Naive thymus-derived CD4-positive, alpha-beta T cell (primary cell): Measurements from ENCODE around the gene BCORL1. TPM values are rescaled to one million over a fixed set of nuclear protein-coding genes. Genes with fewer than 3 reads are reported as not detected.

ENCODE experiments used
- ATAC-seq: fragments of 150-1000 bp; cut with Tn5 transposase; 2 replicates; pipeline ENCODE4 v1.10.0; 2021; ENCODE audit warnings: mild to moderate bottlenecking, moderate library complexity
- CTCF ChIA-PET: fragments of 350-600 bp; sonication (Branson Sonifier 250); formaldehyde crosslinking; loops from one replicate; lab custom pipeline; 2021; ENCODE audit warnings: antibody characterized with exemption; lab: Charles Lee
- POLR2A ChIA-PET: fragments of 350-600 bp; sonication (Branson Sonifier 250); formaldehyde crosslinking; loops from one replicate; lab custom pipeline; 2021; ENCODE audit warnings: antibody characterized with exemption, inconsistent platforms; lab: Charles Lee
- DNase-seq, 9 donors: peaks; one replicate each; pipeline versions ENCODE4 v3.0.0 to v3.0.0-alpha.2; 2020 to 2022; ENCODE audit warnings: mixed read lengths in 1 of 9
- H3K27ac ChIP-seq: one replicate; pipeline ENCODE4 v1.7.0; 2013; ENCODE audit warnings: mild to moderate bottlenecking, low read depth, low read length, moderate library complexity
- H3K27me3 ChIP-seq, 2 donors: one replicate each; pipeline ENCODE4 v1.7.0; 2013; ENCODE audit warnings: low read length in 2 of 2, mild to moderate bottlenecking in 2 of 2, moderate library complexity in 2 of 2; ENCODE audit not compliant: control insufficient read depth in 2 of 2, insufficient read depth in 2 of 2
- H3K36me3 ChIP-seq, 3 experiments: 1 replicate in 2 of 3; 2 replicates in 1 of 3; pipeline ENCODE4 v1.7.0; 2013; ENCODE audit warnings: low read length in 3 of 3, mild to moderate bottlenecking in 3 of 3, moderate library complexity in 1 of 3; ENCODE audit not compliant: insufficient read depth in 3 of 3, control insufficient read depth in 2 of 3
- H3K4me1 ChIP-seq, 2 donors: one replicate each; pipeline ENCODE4 v1.7.0; 2013; ENCODE audit warnings: low read length in 2 of 2, mild to moderate bottlenecking in 2 of 2, moderate library complexity in 1 of 2; ENCODE audit not compliant: control insufficient read depth in 2 of 2, insufficient read depth in 2 of 2
- H3K4me3 ChIP-seq: 2 replicates; pipeline ENCODE4 v1.7.0; 2013; ENCODE audit warnings: mild to moderate bottlenecking, low read length
- H3K9me3 ChIP-seq, 3 experiments: 1 replicate in 2 of 3; 2 replicates in 1 of 3; pipeline ENCODE4 v1.7.0; 2013; ENCODE audit warnings: low read length in 3 of 3; ENCODE audit not compliant: control insufficient read depth in 2 of 3
- H3K27ac Mint-ChIP-seq, 9 donors: one replicate each; pipeline ENCODE4 v1.8.0; 2020 to 2022; ENCODE audit warnings: mixed read lengths in 9 of 9, mild to moderate bottlenecking in 8 of 9, moderate library complexity in 5 of 9, inconsistent platforms in 2 of 9
- H3K27me3 Mint-ChIP-seq, 5 donors: one replicate each; pipeline ENCODE4 v1.8.0; 2021 to 2022; ENCODE audit warnings: mixed read lengths in 5 of 5, mild to moderate bottlenecking in 1 of 5
- H3K36me3 Mint-ChIP-seq, 5 donors: one replicate each; pipeline ENCODE4 v1.8.0; 2020 to 2022; ENCODE audit warnings: mixed read lengths in 5 of 5, mild to moderate bottlenecking in 3 of 5, inconsistent platforms in 1 of 5
- H3K4me1 Mint-ChIP-seq, 7 donors: one replicate each; pipeline ENCODE4 v1.8.0; 2020 to 2022; ENCODE audit warnings: mixed read lengths in 7 of 7, mild to moderate bottlenecking in 3 of 7, inconsistent platforms in 1 of 7
- H3K4me3 Mint-ChIP-seq, 10 donors: one replicate each; pipeline ENCODE4 v1.8.0; 2020 to 2022; ENCODE audit warnings: mild to moderate bottlenecking in 10 of 10, mixed read lengths in 10 of 10, moderate library complexity in 6 of 10, inconsistent platforms in 2 of 10
- H3K9me3 Mint-ChIP-seq, 11 donors: one replicate each; pipeline ENCODE4 v1.8.0; 2020 to 2022; ENCODE audit warnings: mixed read lengths in 11 of 11, mild to moderate bottlenecking in 4 of 11, inconsistent platforms in 1 of 11, moderate library complexity in 1 of 11
- intact Hi-C, 2 donors: fragments of 100-400 bp; cut with micrococcal nuclease; formaldehyde crosslinking; loops; one replicate each; pipeline ENCODE4 v1.15.1; 2023
- polyA plus RNA-seq, 2 donors: library from polyadenylated mRNA; unstranded; fragments of 300-500 nt; fragmentation: Illumina TruSeq; gene quantifications; one replicate each; pipeline ENCODE4 v1.2.3, GENCODE V29; 2021
- total RNA-seq, 6 experiments: library from RNA in 5 of 6; stranded (reverse) in 5 of 6; gene quantifications; 1 replicate in 5 of 6; 2 replicates in 1 of 6; pipeline ENCODE4 v1.2.3 and lab custom pipeline; 2021 to 2026

BCORL1 gene
- total and polyA plus RNA-seq, 7 experiments from 2014 or later: 0.64 to 8.9 (median 7.4) TPM

GRCh38 chrX:129955682-129956081 lies 26.8 kb upstream of the BCORL1 start:
- Histone ChIP-seq H3K4me3 (no peak overlapping the region), H3K27ac (no peak overlapping the region), H3K36me3 (no peaks in the 10 kb centered on the region), H3K4me1 (no peaks in the 10 kb centered on the region), H3K27me3 (no peaks in the 10 kb centered on the region), H3K9me3 (no peaks in the 10 kb centered on the region)
- H3K36me3 Mint-ChIP-seq: peaks cover 0 to 5% (median 0%) of the 10 kb centered on the region in 5 donors
- no peak for DNase-seq
- peaks cover 0 to 8% (median 0%) of the 10 kb centered on the region in 5 donors for H3K27me3 Mint-ChIP-seq
- peaks cover 6 to 24% (median 17%) of the 10 kb centered on the region in 7 donors for H3K4me1 Mint-ChIP-seq
- H3K27ac Mint-ChIP-seq: peak overlapping the region in 3 of 9 donors; percentile 4 to 62 (median 21)
- intact Hi-C loops: no loop called here
- peak overlapping the region in 6 of 10 donors; percentile 9 to 60 (median 22) for H3K4me3 Mint-ChIP-seq
- POLR2A ChIA-PET: interaction anchor here (0.9 kb wide), 1 partner anchor 10 kb away, joined by 4 read pairs; no protein-coding TSS in a partner anchor
- CTCF ChIA-PET: no interaction called here
- ATAC-seq: no peak
- H3K9me3 Mint-ChIP-seq: peaks cover 0 to 7% (median 0%) of the 10 kb centered on the region in 11 donors

- ATAC-seq (no peak), DNase-seq (no peak)
- Mint-ChIP-seq H3K27ac (no peak overlapping the region), H3K36me3 (peaks cover 0 to 5% (median 0%) of the 10 kb centered on the region in 5 donors), H3K27me3 (peaks cover 0 to 8% (median 0%) of the 10 kb centered on the region in 5 donors), H3K4me3 (peak overlapping the region in 9 of 10 donors; percentile 31 to 75 (median 61)), H3K9me3 (peaks cover 0 to 7% (median 0%) of the 10 kb centered on the region in 11 donors), H3K4me1 (peaks cover 6 to 25% (median 20%) of the 10 kb centered on the region in 7 donors)
- Histone ChIP-seq H3K4me3 (no peak overlapping the region), H3K27ac (no peak overlapping the region), H3K27me3 (no peaks in the 10 kb centered on the region), H3K4me1 (peaks cover 0 to 4% of the 10 kb centered on the region in 2 donors), H3K36me3 (no peaks in the 10 kb centered on the region), H3K9me3 (no peaks in the 10 kb centered on the region)
- POLR2A ChIA-PET: interaction anchor here (0.9 kb wide), 1 partner anchor 9 kb away, joined by 4 read pairs; no protein-coding TSS in a partner anchor
- CTCF ChIA-PET: no interaction called here
- intact Hi-C loops: no loop called here
Observed at GRCh38 chrX:129956145-129956544, 26.3 kb upstream of the BCORL1 start.

DNA sequence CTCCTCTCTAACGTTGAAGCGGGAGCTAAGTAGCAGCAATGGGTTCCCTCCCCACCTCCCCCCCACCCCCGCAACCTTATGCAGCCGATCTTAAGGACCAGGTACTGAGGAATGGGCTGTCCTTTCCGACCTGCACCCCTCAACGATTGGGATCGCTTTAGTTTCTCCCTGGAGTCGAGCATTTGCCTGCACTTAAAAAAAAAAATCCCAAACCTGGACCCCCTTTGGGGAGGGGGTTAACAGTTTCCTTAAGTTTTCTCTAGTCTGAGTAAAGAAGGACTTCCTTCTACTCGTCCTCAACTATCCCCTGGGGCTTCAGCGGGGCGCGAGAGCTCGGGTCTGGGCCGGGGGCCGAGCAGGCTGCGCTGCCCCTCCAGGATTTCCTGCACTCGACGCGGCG lies 25.7 kb upstream of the BCORL1 start:
- ChIA-PET POLR2A (interaction anchor here (0.9 kb wide), 1 partner anchor 9 kb away, joined by 4 read pairs; no protein-coding TSS in a partner anchor), CTCF (no interaction called here)
- Histone ChIP-seq H3K9me3 (no peaks in the 10 kb centered on the region), H3K27me3 (no peaks in the 10 kb centered on the region), H3K4me3 (no peak overlapping the region), H3K36me3 (no peaks in the 10 kb centered on the region), H3K27ac (no peak overlapping the region), H3K4me1 (peaks cover 3 to 10% of the 10 kb centered on the region in 2 donors)
- Mint-ChIP-seq H3K9me3 (peaks cover 0 to 6% (median 0%) of the 10 kb centered on the region in 11 donors), H3K4me1 (peaks cover 8 to 31% (median 26%) of the 10 kb centered on the region in 7 donors), H3K36me3 (peaks cover 0 to 5% (median 0%) of the 10 kb centered on the region in 5 donors), H3K27ac (no peak overlapping the region), H3K27me3 (peaks cover 0 to 8% (median 0%) of the 10 kb centered on the region in 5 donors), H3K4me3 (peak overlapping the region; percentile 34 to 75 (median 65))
- DNase-seq: no peak
- no peak for ATAC-seq
- intact Hi-C loops: no loop called here

DNA sequence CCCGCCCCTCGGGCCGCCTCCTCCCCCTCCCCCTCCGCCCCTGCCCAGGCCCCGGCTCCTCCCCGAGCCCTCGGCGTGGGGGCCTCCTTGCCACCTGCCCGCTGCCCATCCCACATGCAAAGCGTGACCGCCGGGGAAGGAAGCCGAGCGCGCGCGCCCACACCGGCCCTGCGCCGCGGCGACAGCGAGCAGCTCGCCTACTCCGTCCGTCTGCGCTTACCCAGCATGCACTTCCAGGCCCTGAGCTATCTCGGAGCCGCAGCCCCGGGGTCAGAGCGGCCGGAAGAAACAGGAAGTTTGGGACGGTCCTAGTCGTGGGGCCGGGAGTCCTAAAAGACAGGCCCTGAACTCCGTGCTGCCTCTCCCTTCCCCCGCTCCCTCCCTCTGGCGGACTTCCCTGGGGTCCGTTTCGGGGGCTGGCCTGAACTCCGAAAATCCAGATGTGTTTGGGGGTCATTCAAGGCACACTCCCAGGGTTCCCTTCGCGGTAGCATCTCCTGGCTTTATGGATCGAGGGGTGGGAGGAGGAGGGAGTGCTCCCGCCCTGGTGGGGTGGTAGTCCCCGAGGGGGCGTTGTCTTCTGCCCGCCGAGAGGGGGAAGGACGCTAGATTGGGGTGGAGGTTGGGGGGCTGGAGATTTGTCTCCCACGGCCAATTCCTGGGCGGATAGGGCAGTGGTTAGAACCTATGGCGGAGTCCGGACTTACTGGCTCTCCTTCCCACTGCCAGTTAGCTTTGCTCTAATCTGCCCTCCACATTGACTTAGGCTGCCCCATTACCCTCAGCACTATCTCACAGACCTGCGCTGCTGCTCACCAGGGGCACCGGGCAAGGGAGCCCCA lies 25.0 kb upstream of the BCORL1 start:
- peaks cover 0 to 4% (median 0%) of the 10 kb centered on the region in 5 donors for H3K36me3 Mint-ChIP-seq
- H3K4me3 Mint-ChIP-seq: peak overlapping the region; percentile 60 to 80 (median 68)
- H3K9me3 Mint-ChIP-seq: peaks cover 0 to 4% (median 0%) of the 10 kb centered on the region in 11 donors
- Histone ChIP-seq H3K9me3 (no peaks in the 10 kb centered on the region), H3K36me3 (no peaks in the 10 kb centered on the region), H3K27ac (peak overlapping the region; percentile 45), H3K4me3 (peak overlapping the region; percentile 47), H3K27me3 (no peaks in the 10 kb centered on the region), H3K4me1 (peaks cover 5 to 12% of the 10 kb centered on the region in 2 donors)
- peak overlapping the region in 7 of 9 donors; percentile 6 to 58 (median 32) for H3K27ac Mint-ChIP-seq
- POLR2A ChIA-PET: no interaction called here
- peak; percentile 74 for ATAC-seq
- CTCF ChIA-PET: no interaction called here
- peaks cover 11 to 31% (median 28%) of the 10 kb centered on the region in 7 donors for H3K4me1 Mint-ChIP-seq
- peak in 2 of 9 donors; percentile 8 to 66 for DNase-seq
- intact Hi-C loops: no loop called here
- peaks cover 0 to 8% (median 0%) of the 10 kb centered on the region in 5 donors for H3K27me3 Mint-ChIP-seq

DNA sequence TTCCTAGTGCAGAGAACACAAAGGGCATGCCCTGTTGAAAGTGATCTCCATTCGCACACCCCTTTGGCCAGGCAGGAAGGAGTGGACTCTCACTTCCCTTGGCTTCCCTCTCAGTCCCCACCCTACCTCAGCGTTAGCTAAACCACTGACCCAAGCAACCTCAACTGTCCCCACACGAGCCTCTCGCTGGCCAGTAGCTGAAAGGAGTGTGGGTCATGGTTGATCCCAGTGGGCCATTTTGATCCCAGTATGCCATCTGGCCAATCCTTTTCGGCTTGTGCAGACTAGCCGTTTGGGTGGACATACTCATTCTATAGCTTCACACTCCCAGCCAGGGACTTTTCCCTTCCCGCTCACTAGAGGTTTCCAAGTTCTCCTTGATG lies 24.4 kb upstream of the BCORL1 start:
- POLR2A ChIA-PET: no interaction called here
- CTCF ChIA-PET: no interaction called here
- Histone ChIP-seq H3K27ac (no peak overlapping the region), H3K4me1 (peaks cover 5 to 12% of the 10 kb centered on the region in 2 donors), H3K4me3 (no peak overlapping the region), H3K27me3 (no peaks in the 10 kb centered on the region), H3K9me3 (no peaks in the 10 kb centered on the region), H3K36me3 (no peaks in the 10 kb centered on the region)
- intact Hi-C loops: no loop called here
- Mint-ChIP-seq H3K4me1 (peaks cover 11 to 27% (median 24%) of the 10 kb centered on the region in 7 donors), H3K4me3 (peak overlapping the region; percentile 60 to 80 (median 68)), H3K36me3 (no peaks in the 10 kb centered on the region), H3K27me3 (peaks cover 0 to 4% (median 0%) of the 10 kb centered on the region in 5 donors), H3K27ac (peak overlapping the region in 7 of 9 donors; percentile 6 to 59 (median 32)), H3K9me3 (peaks cover 0 to 1% (median 0%) of the 10 kb centered on the region in 11 donors)
- DNase-seq (no peak), ATAC-seq (no peak)

DNA sequence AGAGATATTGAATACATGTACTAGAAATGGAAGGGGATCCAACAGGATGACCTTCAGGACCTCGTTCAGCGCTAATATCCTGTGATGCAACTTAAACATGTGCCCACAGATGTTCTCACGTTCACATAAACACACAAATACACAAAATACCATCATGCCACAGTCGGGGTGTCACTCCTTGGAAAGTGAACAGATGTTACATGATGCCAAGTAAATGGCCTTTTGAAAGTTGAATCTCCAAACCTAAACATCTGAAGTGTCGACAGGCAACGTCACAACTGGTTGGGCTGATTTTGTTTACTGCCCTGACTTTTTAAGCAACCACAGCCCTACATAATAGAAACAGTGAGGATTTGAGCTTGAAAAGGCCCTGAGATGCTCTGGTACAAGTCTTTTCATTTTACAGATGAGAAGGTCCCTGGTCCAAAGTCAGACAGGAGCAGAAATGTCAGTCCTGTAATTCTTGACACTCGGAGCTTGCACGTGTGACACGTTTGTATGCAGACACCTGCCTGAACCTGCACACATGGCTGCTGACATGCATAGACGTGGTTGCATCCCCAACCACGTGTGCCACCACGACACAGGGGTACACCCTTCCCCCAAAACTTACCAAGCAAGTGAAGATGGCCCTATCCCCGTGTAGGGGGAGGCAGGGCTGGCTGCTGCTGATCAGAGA lies 23.5 kb upstream of the BCORL1 start:
- peaks cover 0 to 4% (median 0%) of the 10 kb centered on the region in 5 donors for H3K27me3 Mint-ChIP-seq
- no peaks in the 10 kb centered on the region for H3K9me3 ChIP-seq
- H3K9me3 Mint-ChIP-seq: peaks cover 0 to 1% (median 0%) of the 10 kb centered on the region in 11 donors
- ATAC-seq (no peak), DNase-seq (no peak)
- H3K36me3 ChIP-seq: no peaks in the 10 kb centered on the region
- POLR2A ChIA-PET: no interaction called here
- peak overlapping the region in 3 of 10 donors; percentile 60 to 75 (median 73) for H3K4me3 Mint-ChIP-seq
- H3K27me3 ChIP-seq: no peaks in the 10 kb centered on the region
- intact Hi-C loops: no loop called here
- CTCF ChIA-PET: no interaction called here
- H3K27ac Mint-ChIP-seq: peak overlapping the region in 3 of 9 donors; percentile 6 to 79 (median 48)
- H3K4me1 ChIP-seq: peaks cover 5 to 12% of the 10 kb centered on the region in 2 donors
- H3K4me3 ChIP-seq: no peak overlapping the region
- no peak overlapping the region for H3K27ac ChIP-seq
- H3K36me3 Mint-ChIP-seq: no peaks in the 10 kb centered on the region
- H3K4me1 Mint-ChIP-seq: peaks cover 11 to 27% (median 19%) of the 10 kb centered on the region in 7 donors
